Right lobe of liver (tissue), 6 donors: ENCODE results near the gene RDM1. TPM values are rescaled to one million over a fixed set of nuclear protein-coding genes. Genes with fewer than 3 reads are reported as not detected.

Experiments used
- ATAC-seq, 4 donors: fragments of 200-7000 bp; cut with Tn5 transposase; one replicate each; pipeline ENCODE4 v1.9.1; 2020; ENCODE audit warnings: mild to moderate bottlenecking in 4 of 4, moderate library complexity in 4 of 4
- DNase-seq, 3 donors: peaks; one replicate each; pipeline ENCODE4 v3.0.0-alpha.2; 2020
- H3K27ac ChIP-seq, 3 donors: fragments of 200-600 bp; one replicate each; pipeline ENCODE4 v1.8.0; 2022
- H3K27me3 ChIP-seq, 2 donors: fragments of 200-600 bp; one replicate each; pipeline ENCODE4 v1.8.0; 2022
- H3K36me3 ChIP-seq, 4 donors: fragments of 200-600 bp; sonication (generic) in 1 of 4; one replicate each; pipeline versions ENCODE4 v1.5.1 to v1.8.0; 2017 to 2022; ENCODE audit warnings: control low read depth in 1 of 4
- H3K4me1 ChIP-seq, 4 donors: fragments of 200-600 bp; sonication (generic) in 1 of 4; one replicate each; pipeline versions ENCODE4 v1.5.1 to v1.8.0; 2017 to 2022; ENCODE audit warnings: control low read depth in 1 of 4
- H3K4me3 ChIP-seq, 3 donors: fragments of 200-600 bp; one replicate each; pipeline ENCODE4 v1.8.0; 2022
- H3K9me3 ChIP-seq, 4 donors: fragments of 200-600 bp; sonication (generic) in 1 of 4; one replicate each; pipeline versions ENCODE4 v1.5.1 to v1.8.0; 2017 to 2022; ENCODE audit warnings: control low read depth in 1 of 4
- CTCF ChIP-seq, 4 donors: fragments of 200-600 bp in 3 of 4; fragments of 450-650 bp in 1 of 4; IDR thresholded peaks; one replicate each; pipeline versions ENCODE4 v1.5.1 to v1.8.0; 2016 to 2022; ENCODE audit warnings: antibody characterized with exemption in 4 of 4, mild to moderate bottlenecking in 2 of 4
- POLR2A ChIP-seq: fragments of 450-650 bp; IDR thresholded peaks from one replicate; pipeline ENCODE4 v1.6.1; 2017; ENCODE audit warnings: antibody characterized with exemption, mild to moderate bottlenecking
- WGBS: methylation state at CpG from one replicate; pipeline ENCODE4 v1.1.6; 2018; ENCODE audit warnings: low coverage, low lambda C conversion rate; ENCODE audit not compliant: insufficient coverage; ENCODE audit errors: missing lambda C conversion rate; 5-methylcytosine and 5-hydroxymethylcytosine counted together
- intact Hi-C, 2 donors: fragments of 100-400 bp; cut with DNase I; formaldehyde crosslinking; loops; one replicate each; pipeline versions ENCODE4 v1.11.2 to v1.14.1; 2022
- total RNA-seq, 6 experiments: library from RNA; depleted of rRNA in 2 of 6; stranded (reverse); fragments of >200 nt in 2 of 6; fragmentation: NEBNext Ultra II Directional in 3 of 6; extraction: Animal tissue kit (Norgen Biotek cat#: 25700) in 3 of 6; gene quantifications; one replicate each; pipeline versions ENCODE4 v1.1.0 to v1.2.4, GENCODE V29; 2016 to 2023
- donor health status: DM: no; HTN: yes; CAD: no.
- donor health status: DM: no; HTN: no; CAD: no.
- donor health status: DM: no; HTN: no; CAD: no.
- donor health status: DM: no; HTN: yes; CAD: no.
- donor health status: DM: no; HTN: yes; CAD: no.

The RDM1 gene
- total RNA-seq, 6 experiments from 2014 or later, result not detected

- Histone ChIP-seq H3K27ac (no peak overlapping the region), H3K27me3 (no peaks in the 10 kb centered on the region), H3K4me1 (peaks cover 0 to 30% (median 5%) of the 10 kb centered on the region in 4 donors), H3K9me3 (no peaks in the 10 kb centered on the region), H3K36me3 (no peaks in the 10 kb centered on the region), H3K4me3 (no peak overlapping the region)
- TF ChIP-seq POLR2A (no peak), CTCF (IDR thresholded peaks at IDR 0.05) (no peak)
- intact Hi-C loops, result no loop called here
- WGBS, result 32% methylated on average over 2 of the region's 3 CpGs
- ATAC-seq, result no peak
- DNase-seq, result no peak
These were observed 11.9 kb downstream of the RDM1 start for GRCh38 chr17:35918665-35919064.

- no peak overlapping the region for H3K4me3 ChIP-seq
- intact Hi-C loops, result no loop called here
- H3K27me3 ChIP-seq, result no peaks in the 10 kb centered on the region
- DNase-seq, result no peak
- TF ChIP-seq CTCF (IDR thresholded peaks at IDR 0.05) (no peak), POLR2A (no peak)
- H3K36me3 ChIP-seq, result no peaks in the 10 kb centered on the region
- H3K27ac ChIP-seq, result no peak overlapping the region
- WGBS, result 96% methylated on average over 17 of the region's 29 CpGs
- ATAC-seq, result no peak
- peaks cover 0 to 40% (median 9%) of the 10 kb centered on the region in 4 donors for H3K4me1 ChIP-seq
- H3K9me3 ChIP-seq, result no peaks in the 10 kb centered on the region
These were observed 12.9 kb downstream of the RDM1 start for GRCh38 chr17:35917519-35918213.

- H3K36me3 ChIP-seq, result no peaks in the 10 kb centered on the region
- peak; percentile 74 to 83 (median 80) for ATAC-seq
- H3K9me3 ChIP-seq, result no peaks in the 10 kb centered on the region
- peak in 1 of 3 donors; percentile 73 for DNase-seq
- peak overlapping the region; percentile 43 to 77 (median 49) for H3K27ac ChIP-seq
- WGBS, result 70% methylated on average over 2 of the region's 3 CpGs
- intact Hi-C loops, result no loop called here
- peaks cover 0 to 47% (median 11%) of the 10 kb centered on the region in 4 donors for H3K4me1 ChIP-seq
- H3K27me3 ChIP-seq, result no peaks in the 10 kb centered on the region
- H3K4me3 ChIP-seq, result no peak overlapping the region
- TF ChIP-seq CTCF (IDR thresholded peaks at IDR 0.05) (no peak), POLR2A (no peak)
These were observed 15.2 kb downstream of the RDM1 start for GRCh38 chr17:35915153-35915964.

- Histone ChIP-seq H3K4me3 (no peak overlapping the region), H3K27me3 (no peaks in the 10 kb centered on the region), H3K27ac (peak overlapping the region in 2 of 3 donors; percentile 49 to 77), H3K9me3 (no peaks in the 10 kb centered on the region), H3K4me1 (peaks cover 0 to 47% (median 11%) of the 10 kb centered on the region in 4 donors), H3K36me3 (no peaks in the 10 kb centered on the region)
- DNase-seq (no peak), ATAC-seq (peak in 1 of 4 donors; percentile 28)
- WGBS, result no CpG with 5 or more reads among the region's 1 CpG
- intact Hi-C loops, result no loop called here
- TF ChIP-seq CTCF (IDR thresholded peaks at IDR 0.05) (no peak), POLR2A (no peak)
These were observed 16.2 kb downstream of the RDM1 start for GRCh38 chr17:35914354-35914753.
